HFFc6 (cell line): ENCODE measurements around the gene CYB5D1. TPM values are rescaled to one million over a fixed set of nuclear protein-coding genes. Genes with fewer than 3 reads are reported as not detected.

Experiments
- DNase-seq: peaks from one replicate; pipeline ENCODE4 v3.0.0-alpha.2; 2018
- H3K27ac Mint-ChIP-seq: 2 replicates; pipeline ENCODE4 v1.8.0; 2020; ENCODE audit warnings: mild to moderate bottlenecking, mixed read lengths
- H3K27me3 Mint-ChIP-seq: 2 replicates; pipeline ENCODE4 v1.8.0; 2021; ENCODE audit warnings: mild to moderate bottlenecking, moderate library complexity, mixed read lengths; ENCODE audit not compliant: insufficient read depth
- H3K36me3 Mint-ChIP-seq: 2 replicates; pipeline ENCODE4 v1.8.0; 2021; ENCODE audit warnings: low read depth, mixed read lengths
- H3K4me1 Mint-ChIP-seq: 2 replicates; pipeline ENCODE4 v1.8.0; 2020; ENCODE audit warnings: low read depth, mixed read lengths
- H3K4me3 Mint-ChIP-seq: 2 replicates; pipeline ENCODE4 v1.8.0; 2020; ENCODE audit warnings: mild to moderate bottlenecking, moderate library complexity, mixed read lengths
- H3K9me3 Mint-ChIP-seq: 2 replicates; pipeline ENCODE4 v1.8.0; 2020; ENCODE audit warnings: mild to moderate bottlenecking, mixed read lengths
- total RNA-seq, 6 experiments: library from RNA; stranded (reverse); fragmentation: NEBNext Ultra II Directional; extraction: Animal tissue kit (Norgen Biotek cat#: 25700); gene quantifications; 2 replicates in 1 of 6; 3 replicates in 5 of 6; pipeline ENCODE4 v1.2.3, GENCODE V29; 2021
- TF ChIP-seq, protein P1 (sequence below): fragments of 200-600 bp; sonication (generic); IDR thresholded peaks from 2 replicates; pipeline ENCODE4 v1.5.0; 2021; ENCODE audit warnings: antibody characterized with exemption, mild to moderate bottlenecking

The CYB5D1 gene
- total RNA-seq, 6 experiments from 2014 or later = 9.3 to 15.3 (median 10.5) TPM

DNA sequence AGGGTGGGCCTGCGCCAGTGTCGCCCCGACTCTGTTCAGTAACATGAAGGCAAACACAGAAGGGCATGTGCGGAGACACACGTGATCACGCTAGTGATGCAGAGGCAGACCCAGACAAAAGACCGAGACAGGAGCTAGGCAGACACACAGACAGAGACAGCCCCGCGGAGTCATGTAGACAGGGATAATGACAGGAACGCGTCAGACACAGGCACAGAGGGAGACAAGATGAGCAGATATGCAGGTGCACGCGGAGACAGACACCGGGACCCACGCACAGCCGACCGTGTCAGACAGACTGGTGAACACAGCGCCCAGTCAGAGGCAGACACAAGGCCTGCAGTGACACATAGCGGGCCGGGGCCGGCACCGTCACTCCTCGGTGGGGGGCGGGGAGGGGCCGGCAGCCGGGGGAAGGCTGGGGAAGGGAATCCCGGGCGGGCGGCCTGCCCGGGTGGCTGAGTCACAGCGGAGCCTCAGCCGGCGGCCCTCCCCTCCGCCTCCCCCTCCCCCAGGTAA is 16.3 kb upstream of the CYB5D1 start:
- Mint-ChIP-seq H3K4me3 (peak overlapping the region; percentile 86), H3K4me1 (peaks cover 59% of the 10 kb centered on the region), H3K27me3 (peaks cover 12% of the 10 kb centered on the region), H3K9me3 (no peaks in the 10 kb centered on the region), H3K27ac (peak overlapping the region; percentile 97), H3K36me3 (peaks cover 8% of the 10 kb centered on the region; the same call in 1 of the 2 replicates)
- TF ChIP-seq, protein P1, sequence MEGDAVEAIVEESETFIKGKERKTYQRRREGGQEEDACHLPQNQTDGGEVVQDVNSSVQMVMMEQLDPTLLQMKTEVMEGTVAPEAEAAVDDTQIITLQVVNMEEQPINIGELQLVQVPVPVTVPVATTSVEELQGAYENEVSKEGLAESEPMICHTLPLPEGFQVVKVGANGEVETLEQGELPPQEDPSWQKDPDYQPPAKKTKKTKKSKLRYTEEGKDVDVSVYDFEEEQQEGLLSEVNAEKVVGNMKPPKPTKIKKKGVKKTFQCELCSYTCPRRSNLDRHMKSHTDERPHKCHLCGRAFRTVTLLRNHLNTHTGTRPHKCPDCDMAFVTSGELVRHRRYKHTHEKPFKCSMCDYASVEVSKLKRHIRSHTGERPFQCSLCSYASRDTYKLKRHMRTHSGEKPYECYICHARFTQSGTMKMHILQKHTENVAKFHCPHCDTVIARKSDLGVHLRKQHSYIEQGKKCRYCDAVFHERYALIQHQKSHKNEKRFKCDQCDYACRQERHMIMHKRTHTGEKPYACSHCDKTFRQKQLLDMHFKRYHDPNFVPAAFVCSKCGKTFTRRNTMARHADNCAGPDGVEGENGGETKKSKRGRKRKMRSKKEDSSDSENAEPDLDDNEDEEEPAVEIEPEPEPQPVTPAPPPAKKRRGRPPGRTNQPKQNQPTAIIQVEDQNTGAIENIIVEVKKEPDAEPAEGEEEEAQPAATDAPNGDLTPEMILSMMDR = peak; percentile 37
- DNase-seq = peak; percentile 86

DNA sequence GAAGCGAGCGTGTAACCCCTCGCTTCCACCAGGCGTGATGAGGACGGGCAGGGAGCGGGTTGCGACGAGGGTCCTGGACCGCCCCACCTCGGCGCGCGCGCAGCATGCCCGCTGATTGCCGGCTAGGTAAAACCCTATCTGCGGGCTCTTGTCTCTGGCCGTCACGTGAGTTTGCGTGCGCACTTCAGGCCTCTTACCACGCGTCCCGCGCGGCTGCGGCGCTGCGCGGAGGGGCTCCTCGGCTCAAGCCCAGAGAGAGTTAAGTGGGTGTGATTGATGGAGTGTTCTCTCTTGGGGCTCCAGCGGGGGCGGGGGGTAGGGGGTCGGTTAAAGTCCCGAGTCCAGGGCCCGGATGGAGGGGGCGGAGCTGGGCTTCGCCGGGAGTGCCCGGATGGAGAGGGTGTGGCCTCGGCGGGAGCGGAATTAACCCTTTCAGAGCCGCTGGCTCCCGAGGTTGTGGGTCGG is 15.9 kb upstream of the CYB5D1 start:
- H3K4me1 Mint-ChIP-seq = peaks cover 54% of the 10 kb centered on the region
- TF ChIP-seq, protein P1 = 0 out of 2 replicates have a peak, but pooled peaks have one; percentile 20
- peaks cover 8% of the 10 kb centered on the region; the same call in 1 of the 2 replicates for H3K36me3 Mint-ChIP-seq
- H3K27me3 Mint-ChIP-seq = peaks cover 10% of the 10 kb centered on the region
- peak overlapping the region; percentile 86 for H3K4me3 Mint-ChIP-seq
- H3K9me3 Mint-ChIP-seq = no peaks in the 10 kb centered on the region
- peak; percentile 79 for DNase-seq
- H3K27ac Mint-ChIP-seq = peak overlapping the region; percentile 97

DNA sequence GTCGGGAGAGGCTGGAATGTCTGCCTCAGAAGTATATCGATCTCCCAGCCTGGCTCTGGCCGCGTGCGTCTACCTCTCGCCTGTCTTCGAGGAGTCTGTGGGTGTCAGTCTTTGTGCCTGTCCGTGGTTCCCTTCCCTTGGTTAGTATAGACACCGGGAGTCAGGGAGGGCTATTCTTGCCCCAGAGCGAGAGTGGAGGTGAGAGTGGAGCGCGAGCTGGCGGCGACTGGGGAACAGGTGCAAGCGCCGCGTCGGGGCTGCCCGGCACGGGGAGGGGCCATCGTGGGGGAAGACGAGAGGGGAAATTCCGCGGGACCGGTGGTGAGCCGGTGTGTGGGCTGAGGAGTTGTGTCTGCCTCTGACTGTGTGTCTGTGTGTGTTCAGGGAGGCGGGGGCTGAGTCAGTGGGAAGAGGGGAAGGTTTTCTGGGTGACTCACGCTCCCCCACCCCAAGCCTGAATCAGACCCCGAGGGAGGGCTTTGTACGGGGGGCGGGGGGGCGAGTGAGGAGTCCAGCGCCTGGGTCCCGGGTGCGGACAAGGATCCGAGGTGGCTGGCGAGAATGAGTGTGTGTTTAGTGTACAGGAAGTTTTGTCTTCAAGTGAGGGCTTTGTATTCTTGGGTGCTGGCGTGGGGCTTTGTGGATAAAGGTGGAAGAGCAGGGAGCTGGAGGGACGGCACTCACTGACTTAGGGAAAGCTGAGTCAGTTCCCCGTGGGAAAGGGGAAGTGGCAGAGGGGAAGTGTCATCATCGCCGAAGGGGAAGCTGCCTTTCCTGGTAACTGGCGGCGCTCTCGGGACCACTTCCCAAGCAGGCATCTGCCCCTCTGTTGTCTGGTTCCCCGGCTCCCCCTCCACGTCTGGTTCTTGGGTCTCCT is 15.2 kb upstream of the CYB5D1 start:
- peak overlapping the region; percentile 97 for H3K27ac Mint-ChIP-seq
- peaks cover 48% of the 10 kb centered on the region for H3K4me1 Mint-ChIP-seq
- peak overlapping the region; percentile 86 for H3K4me3 Mint-ChIP-seq
- H3K36me3 Mint-ChIP-seq = peaks cover 8% of the 10 kb centered on the region; the same call in 1 of the 2 replicates
- peak; percentile 87 for DNase-seq
- TF ChIP-seq, protein P1 = peak; percentile 18; the same call in 1 of the 2 replicates
- no peaks in the 10 kb centered on the region for H3K9me3 Mint-ChIP-seq
- H3K27me3 Mint-ChIP-seq = peaks cover 8% of the 10 kb centered on the region

DNA sequence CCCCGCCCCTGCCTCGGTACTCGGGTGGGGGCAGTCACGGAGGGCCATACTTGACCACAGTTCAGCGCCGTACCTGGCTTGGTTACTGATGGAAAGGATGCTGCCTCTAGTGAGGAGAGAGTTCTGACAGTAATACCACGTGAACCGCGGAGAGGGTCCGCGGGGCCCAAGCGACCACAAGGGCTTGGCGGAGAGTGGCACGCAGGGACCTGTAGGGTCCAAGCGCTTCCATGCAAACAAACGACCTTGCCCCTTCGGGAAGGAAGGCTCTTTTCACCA is 14.6 kb upstream of the CYB5D1 start:
- H3K36me3 Mint-ChIP-seq = peaks cover 8% of the 10 kb centered on the region; the same call in 1 of the 2 replicates
- H3K27me3 Mint-ChIP-seq = peaks cover 8% of the 10 kb centered on the region
- H3K4me1 Mint-ChIP-seq = peaks cover 44% of the 10 kb centered on the region
- peak overlapping the region; percentile 86 for H3K4me3 Mint-ChIP-seq
- DNase-seq = no peak
- no peaks in the 10 kb centered on the region for H3K9me3 Mint-ChIP-seq
- H3K27ac Mint-ChIP-seq = peak overlapping the region; percentile 97
- TF ChIP-seq, protein P1 = no peak

DNA sequence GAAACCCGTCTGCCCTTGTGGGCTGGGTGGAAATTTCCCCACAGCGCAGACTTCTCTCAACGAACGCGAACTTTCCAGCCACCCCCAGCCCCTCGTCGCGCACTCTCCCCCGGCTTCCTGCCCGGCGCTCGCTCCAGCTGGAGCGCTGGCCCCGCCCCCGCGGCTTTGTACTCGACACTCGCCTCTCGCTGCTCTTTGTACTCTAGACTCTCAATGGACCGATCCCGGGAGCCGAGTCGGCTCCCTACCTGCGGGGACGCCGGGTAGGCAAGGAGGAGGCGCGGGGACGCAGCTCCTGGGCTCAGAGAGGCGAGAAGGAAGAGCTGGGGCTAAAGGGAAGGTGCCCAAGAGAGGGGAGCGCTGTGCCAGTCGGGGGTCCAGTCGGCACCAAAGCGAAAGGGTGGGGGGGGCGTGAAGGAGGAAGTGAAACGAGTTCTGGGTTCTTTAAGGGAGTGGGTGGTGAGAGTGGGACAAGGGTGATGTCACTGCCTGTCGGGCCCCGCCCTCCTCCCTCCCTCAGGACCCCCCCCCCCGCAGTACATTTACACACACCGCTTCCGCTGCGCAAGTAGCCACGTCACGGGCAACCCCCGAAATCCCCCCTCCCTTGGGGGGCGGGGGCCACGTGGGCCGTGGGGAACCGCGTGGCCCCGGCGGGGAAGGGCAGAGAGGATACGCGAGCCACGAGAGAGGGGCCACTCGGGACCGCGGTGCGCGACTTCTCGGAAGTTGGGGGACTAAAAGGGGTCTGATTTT is 14.1 kb upstream of the CYB5D1 start:
- Mint-ChIP-seq H3K27ac (peak overlapping the region; percentile 97), H3K4me1 (peaks cover 39% of the 10 kb centered on the region), H3K27me3 (peaks cover 8% of the 10 kb centered on the region), H3K4me3 (peak overlapping the region; percentile 86), H3K9me3 (no peaks in the 10 kb centered on the region), H3K36me3 (peaks cover 8% of the 10 kb centered on the region; the same call in 1 of the 2 replicates)
- TF ChIP-seq, protein P1 = no peak
- DNase-seq = peak; percentile 59
